ENCODE measurements around the gene AFAP1L2. TPM values are rescaled to one million over a fixed set of nuclear protein-coding genes. Genes with fewer than 3 reads are reported as not detected.
A peak's percentile ranks its signal among the peaks of the same experiment; 100 is the strongest.

AFAP1L2 gene
- total RNA-seq, 2 donors from 2014 or later: 10.5 to 17.9 TPM

GRCh38 chr10:114284346-114285071 lies 119.8 kb downstream of the AFAP1L2 start:
- TF ChIP-seq POLR2A (IDR thresholded peaks at IDR 0.05) (no peak), CTCF (IDR thresholded peaks at IDR 0.05) (no peak)

GRCh38 chr10:114283535-114284234 lies 120.6 kb downstream of the AFAP1L2 start:
- Histone ChIP-seq H3K36me3 (replicated peaks in 1 of 2; ENCODE audit: insufficient read depth in 1 of 2, low read depth in 2 of 2) (no peaks in the 10 kb centered on the region), H3K4me1 (no peaks in the 10 kb centered on the region), H3K4me3 (no peak overlapping the region), H3K27ac (no peak overlapping the region), H3K9me3 (no peaks in the 10 kb centered on the region), H3K27me3 (no peaks in the 10 kb centered on the region)
- no peak for ATAC-seq
- intact Hi-C loops (cut with DNase I): no loop called here
- WGBS, 2 donors: 89 to 90% methylated on average over 6 of the region's 6 CpGs
- TF ChIP-seq CTCF (IDR thresholded peaks at IDR 0.05) (no peak), POLR2A (IDR thresholded peaks at IDR 0.05) (no peak)
- peak in 1 of 4 donors; percentile 1 for DNase-seq

More at GRCh38 chr10:114284346-114285071, 119.8 kb downstream of the AFAP1L2 start:
- ATAC-seq (no peak), DNase-seq (peak in 1 of 4 donors; percentile 5)
- 78 to 89% methylated on average over 7 to 12 of the region's 13 CpGs for WGBS, 2 donors
- H3K27me3 ChIP-seq: no peaks in the 10 kb centered on the region
- no peaks in the 10 kb centered on the region for H3K36me3 ChIP-seq (replicated peaks in 1 of 2; ENCODE audit: insufficient read depth in 1 of 2, low read depth in 2 of 2)
- H3K9me3 ChIP-seq: no peaks in the 10 kb centered on the region
- intact Hi-C loops (cut with DNase I): no loop called here
- H3K4me3 ChIP-seq: no peak overlapping the region
- no peak overlapping the region for H3K27ac ChIP-seq
- H3K4me1 ChIP-seq: no peaks in the 10 kb centered on the region

GRCh38 chr10:114283091-114283490 lies 121.2 kb downstream of the AFAP1L2 start:
- peak in 1 of 4 donors; percentile 2 for DNase-seq
- intact Hi-C loops (cut with DNase I): no loop called here
- H3K27ac ChIP-seq: no peak overlapping the region
- no peak overlapping the region for H3K4me3 ChIP-seq
- H3K4me1 ChIP-seq: no peaks in the 10 kb centered on the region
- 90 to 98% methylated on average over 6 to 10 of the region's 10 CpGs for WGBS, 2 donors
- H3K36me3 ChIP-seq (replicated peaks in 1 of 2; ENCODE audit: insufficient read depth in 1 of 2, low read depth in 2 of 2): no peaks in the 10 kb centered on the region
- ATAC-seq: no peak
- TF ChIP-seq POLR2A (IDR thresholded peaks at IDR 0.05) (no peak), CTCF (IDR thresholded peaks at IDR 0.05) (no peak)
- no peaks in the 10 kb centered on the region for H3K9me3 ChIP-seq
- no peaks in the 10 kb centered on the region for H3K27me3 ChIP-seq

GRCh38 chr10:114282526-114282925 lies 121.8 kb downstream of the AFAP1L2 start:
- Histone ChIP-seq H3K27me3 (no peaks in the 10 kb centered on the region), H3K4me3 (no peak overlapping the region), H3K4me1 (no peaks in the 10 kb centered on the region), H3K9me3 (no peaks in the 10 kb centered on the region), H3K36me3 (replicated peaks in 1 of 2; ENCODE audit: insufficient read depth in 1 of 2, low read depth in 2 of 2) (no peaks in the 10 kb centered on the region), H3K27ac (no peak overlapping the region)
- TF ChIP-seq POLR2A (IDR thresholded peaks at IDR 0.05) (no peak), CTCF (IDR thresholded peaks at IDR 0.05) (no peak)
- ATAC-seq (no peak), DNase-seq (peak in 2 of 4 donors; percentile 1 to 4)
- intact Hi-C loops (cut with DNase I): no loop called here
- WGBS, 2 donors: 90 to 100% methylated on average over 2 of the region's 2 CpGs

Measured in body of pancreas (tissue), 4 donors.